ENCODE data around the gene OR2AG1. TPM values are rescaled to one million over a fixed set of nuclear protein-coding genes. Genes with fewer than 3 reads are reported as not detected.
A peak's percentile ranks its signal among the peaks of the same experiment; 100 is the strongest.

OR2AG1 gene
- total RNA-seq (2021; ENCODE audit: unreplicated experiment) (not detected), Bru-seq, nascent RNA (not detected), BruChase-seq, experiment 1, labeled RNA remaining after a 2-hour chase (percentile 9 among the genes with signal in this experiment), BruChase-seq, experiment 2, labeled RNA remaining after a 6-hour chase (not detected)
- not detected for polyA plus RNA-seq (2012; ENCODE audit: insufficient read length)
- long read RNA-seq, result 0 reads

GRCh38 chr11:6782720-6783119 is at the start of gene OR2AG1:
TSS of gene OR2AG1 (plus strand) at chr11:6783020. CDS start at chr11:6785038, 2,018 bp downstream.
- H3K4me3 ChIP-seq (ENCODE audit: low read depth in 2 of 2, low read length in 2 of 2), result no peak within 1 kb of the TSS
- intact Hi-C loops (cut with micrococcal nuclease; ENCODE audit: unreplicated experiment), result no loop called here
- no peaks in the 10 kb centered on the region for H3K4me1 ChIP-seq (ENCODE audit: control insufficient read depth, insufficient read depth, low read length)
- no peak for ATAC-seq
- BruUV-seq (replicated peaks), result no TSS peak
- TF ChIP-seq POLR2AphosphoS5 (IDR thresholded peaks at IDR 0.05; ENCODE audit: low read depth, low read length) (no peak), SIN3A (IDR thresholded peaks at IDR 0.05; ENCODE audit: borderline replicate concordance, insufficient read depth, low read depth, low read length) (no peak), TCF7L2 (IDR thresholded peaks at IDR 0.05; ENCODE audit: low read depth, low read length) (no peak)
- no peaks in the 10 kb centered on the region for H3K9me3 ChIP-seq (ENCODE audit: control insufficient read depth, insufficient read depth, low read depth, low read length)
- ChIA-PET POLR2A (no interaction called here), CTCF (no interaction called here)
- in situ Hi-C loops (cut with HindIII; ENCODE audit: low pct_unique_long_range_greater_than_20kb, low sequenced_read_pairs), result no loop called here
- no peak for DNase-seq (ENCODE audit: low read depth, low spot score)
- H3K27ac ChIP-seq (ENCODE audit: low read length), result no peak within 1 kb of the TSS
- H3K36me3 ChIP-seq (ENCODE audit: control insufficient read depth, insufficient read depth, low read length), result no peaks in the 10 kb centered on the region
- H3K27me3 ChIP-seq (ENCODE audit: control insufficient read depth, insufficient read depth, low read length), result 0 out of 2 replicates have a peak, but pooled peaks cover 5% of the 10 kb centered on the region

- H3K27ac ChIP-seq (ENCODE audit: low read length), result no peak overlapping the region
- peaks cover 5% of the 10 kb centered on the region for H3K27me3 ChIP-seq (ENCODE audit: control insufficient read depth, insufficient read depth, low read length)
- TF ChIP-seq POLR2AphosphoS5 (IDR thresholded peaks at IDR 0.05; ENCODE audit: low read depth, low read length), result no peak
- no peak for TF ChIP-seq CTCF (IDR thresholded peaks at IDR 0.05)
- no peak for TF ChIP-seq TCF7L2 (IDR thresholded peaks at IDR 0.05; ENCODE audit: low read depth, low read length)
- no peak for TF ChIP-seq SIN3A (IDR thresholded peaks at IDR 0.05; ENCODE audit: borderline replicate concordance, insufficient read depth, low read depth, low read length)
- TF ChIP-seq REST (IDR thresholded peaks at IDR 0.05; ENCODE audit: insufficient read depth in 1 of 2, low read depth in 2 of 2, low read length in 1 of 2), result no peak
- in situ Hi-C loops (cut with HindIII; ENCODE audit: low pct_unique_long_range_greater_than_20kb, low sequenced_read_pairs), result no loop called here
- no peaks in the 10 kb centered on the region for H3K36me3 ChIP-seq (ENCODE audit: control insufficient read depth, insufficient read depth, low read length)
- POLR2A ChIA-PET, result no interaction called here
- no peak for ATAC-seq
- intact Hi-C loops (cut with micrococcal nuclease; ENCODE audit: unreplicated experiment), result no loop called here
- no peak for DNase-seq (ENCODE audit: low read depth, low spot score)
- H3K9me3 ChIP-seq (ENCODE audit: control insufficient read depth, insufficient read depth, low read depth, low read length), result no peaks in the 10 kb centered on the region
- no peak overlapping the region for H3K4me3 ChIP-seq (ENCODE audit: low read depth in 2 of 2, low read length in 2 of 2)
- H3K4me1 ChIP-seq (ENCODE audit: control insufficient read depth, insufficient read depth, low read length), result 0 out of 2 replicates have a peak, but pooled peaks cover 3% of the 10 kb centered on the region
- BruUV-seq (replicated peaks), result no TSS peak
- CTCF ChIA-PET, result no interaction called here
Observed at GRCh38 chr11:6733326-6734275, 49.2 kb upstream of the OR2AG1 start.
